Left kidney (tissue), 2 donors: ENCODE data around the gene HAUS5. TPM values are rescaled to one million over a fixed set of nuclear protein-coding genes. Genes with fewer than 3 reads are reported as not detected.
"Not testable (repeated sequence)": the region's sequence is repeated elsewhere in the genome, so short reads cannot be mapped to it uniquely, and the experiment has no call there.

Experiments used
- DNase-seq: peaks from one replicate; pipeline ENCODE4 v3.0.0-alpha.2; 2013
- polyA plus RNA-seq: library from polyadenylated mRNA; unstranded; fragments of 120-200 nt; gene quantifications from one replicate; pipeline ENCODE4 v1.2.1, GENCODE V29; 2013; ENCODE audit not compliant: insufficient read length

HAUS5 gene
- polyA plus RNA-seq, 1 donor = 30.1 TPM

DNA sequence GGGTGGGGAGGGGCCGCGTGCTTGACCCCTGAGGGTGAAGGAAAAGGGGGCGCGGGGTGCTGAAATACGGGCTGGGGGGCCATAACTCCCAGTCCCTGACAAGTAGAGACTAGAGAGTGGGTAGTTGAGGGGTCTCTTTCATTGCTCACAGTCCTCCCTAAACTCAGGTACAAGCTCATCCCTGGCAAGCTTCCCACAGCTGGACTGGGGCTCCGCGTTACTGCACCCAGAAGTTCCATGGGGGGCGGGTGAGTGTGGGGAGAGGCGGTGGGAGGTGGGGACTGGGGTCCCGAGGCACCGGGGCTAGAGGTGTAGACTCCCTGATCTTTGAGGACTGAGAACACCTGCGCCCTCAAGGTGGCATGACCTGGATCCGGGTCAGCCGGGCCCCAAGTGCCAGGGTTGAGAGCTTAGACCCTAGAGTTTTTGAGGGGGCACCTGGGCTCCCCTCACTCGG lies 30.3 kb downstream of the HAUS5 start:
- DNase-seq = no peak

DNA sequence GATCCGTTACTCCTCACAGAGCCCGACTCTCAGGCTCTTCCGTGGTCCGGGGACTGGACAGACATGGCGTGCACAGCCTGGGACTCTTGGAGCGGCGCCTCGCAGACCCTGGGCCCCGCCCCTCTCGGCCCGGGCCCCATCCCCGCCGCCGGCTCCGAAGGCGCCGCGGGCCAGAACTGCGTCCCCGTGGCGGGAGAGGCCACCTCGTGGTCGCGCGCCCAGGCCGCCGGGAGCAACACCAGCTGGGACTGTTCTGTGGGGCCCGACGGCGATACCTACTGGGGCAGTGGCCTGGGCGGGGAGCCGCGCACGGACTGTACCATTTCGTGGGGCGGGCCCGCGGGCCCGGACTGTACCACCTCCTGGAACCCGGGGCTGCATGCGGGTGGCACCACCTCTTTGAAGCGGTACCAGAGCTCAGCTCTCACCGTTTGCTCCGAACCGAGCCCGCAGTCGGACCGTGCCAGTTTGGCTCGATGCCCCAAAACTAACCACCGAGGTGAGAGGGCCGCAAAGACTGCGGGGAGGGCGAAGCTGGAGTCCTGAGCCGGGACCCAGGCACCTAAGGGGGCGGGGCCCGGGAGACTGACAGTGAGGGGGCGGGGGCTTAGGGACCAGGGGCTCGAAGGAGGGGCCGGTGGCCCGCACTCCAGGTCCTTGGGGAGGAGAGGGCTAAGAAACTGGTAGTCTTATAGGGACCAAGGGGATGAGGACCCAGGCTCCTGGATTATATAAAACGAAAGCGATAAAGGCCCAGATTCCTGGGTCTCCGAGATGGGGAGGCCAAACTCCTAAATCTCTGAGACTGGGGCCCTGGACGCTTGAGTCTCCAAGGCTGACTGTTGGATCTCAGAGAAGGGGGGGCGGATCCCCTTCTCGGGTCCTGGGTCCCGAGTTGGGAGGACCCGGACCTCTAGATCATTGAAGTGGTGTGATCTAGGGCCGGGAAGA lies 31.0 kb downstream of the HAUS5 start:
- peak; percentile 88 for DNase-seq

- peak; percentile 86 for DNase-seq
Measured at GRCh38 chr19:35644206-35644986, 31.9 kb downstream of the HAUS5 start.

DNA sequence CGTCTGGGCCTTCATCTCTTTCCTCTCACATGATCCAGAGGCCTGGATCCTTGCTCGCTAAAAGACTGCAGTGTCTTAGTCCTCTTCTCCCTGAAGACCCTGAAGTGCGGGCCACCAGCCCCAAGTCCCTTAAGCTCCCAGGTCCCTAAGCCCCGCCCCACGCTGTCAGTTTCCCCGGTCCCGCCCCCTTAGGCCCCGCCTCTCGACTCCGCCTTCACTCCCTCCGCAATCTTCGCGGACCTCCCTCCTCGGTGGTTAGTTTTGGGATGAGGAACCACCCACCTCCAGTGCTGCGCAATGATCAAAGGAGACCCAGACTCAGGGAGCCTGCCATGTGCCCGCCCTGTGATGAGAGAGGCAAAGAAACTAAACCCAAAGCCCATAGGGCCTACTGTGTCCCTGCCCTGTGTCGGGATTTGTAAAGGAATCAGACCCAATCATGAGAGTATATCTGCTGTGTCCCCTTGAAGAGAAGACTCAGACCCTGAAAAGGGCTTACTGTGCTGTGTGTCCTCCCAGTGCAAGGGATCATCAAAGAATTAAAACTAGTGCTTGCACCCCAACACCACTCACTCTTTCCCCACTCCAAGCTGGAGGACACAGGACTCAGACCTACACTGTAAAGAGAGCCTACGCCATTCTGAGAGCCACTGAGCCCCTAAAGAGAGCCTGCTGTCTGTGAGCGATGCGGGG lies 32.6 kb downstream of the HAUS5 start:
- DNase-seq = peak; percentile 57

GRCh38 chr19:35645680-35646511 lies 33.4 kb downstream of the HAUS5 start:
- DNase-seq = no peak

DNA sequence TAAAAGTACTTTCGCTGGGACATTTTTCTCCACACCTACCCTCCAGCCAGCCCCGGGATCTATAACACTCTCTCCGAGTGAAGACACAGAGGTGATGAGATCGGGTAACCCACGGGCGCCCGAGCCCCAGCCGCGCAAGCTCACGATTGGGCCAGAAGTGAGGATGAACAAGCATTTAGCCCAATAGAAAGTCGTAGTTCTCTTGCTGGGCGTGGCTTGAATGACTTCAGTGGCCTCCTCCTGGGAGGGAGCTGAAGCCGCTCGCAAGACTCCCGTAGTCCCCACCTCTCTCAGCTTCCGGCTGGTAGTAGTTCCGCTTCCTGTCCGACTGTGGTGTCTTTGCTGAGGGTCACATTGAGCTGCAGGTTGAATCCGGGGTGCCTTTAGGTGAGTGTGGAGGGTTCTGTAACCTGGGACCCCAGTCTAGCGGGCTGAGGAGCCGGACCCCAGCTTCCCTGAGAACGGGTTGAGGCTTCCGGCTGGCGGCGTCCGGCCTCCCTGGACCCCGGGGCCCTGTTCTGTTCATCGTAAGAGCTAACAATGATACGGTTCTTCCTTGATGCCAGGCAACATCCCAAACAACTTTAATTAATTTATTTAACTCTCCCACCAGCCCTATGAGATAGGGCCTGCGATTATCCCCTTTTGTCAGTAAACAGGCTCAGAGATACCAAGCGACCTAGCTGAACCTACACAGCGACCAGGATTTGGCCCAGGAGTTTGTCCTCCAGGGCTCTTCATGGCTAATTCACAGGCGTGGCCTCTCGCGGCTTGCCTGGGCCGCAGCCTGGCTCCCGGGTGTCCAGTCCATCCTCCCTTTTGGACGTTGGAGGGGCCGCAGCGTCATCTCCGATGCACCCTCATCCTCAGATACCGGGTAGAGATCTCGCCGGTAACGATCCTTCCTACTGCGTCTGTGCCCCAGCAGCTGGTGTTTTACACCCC lies 35.8 kb downstream of the HAUS5 start, which contains the start of gene COX6B1:
TSS of gene COX6B1 (plus strand) at position 307 of the 945 bp plus-strand sequence. CDS start 2,921 bp downstream, outside the sequence.
- peak; percentile 96 for DNase-seq

GRCh38 chr19:35650581-35650980 lies 38.0 kb downstream of the HAUS5 start:
- DNase-seq = no peak

GRCh38 chr19:35654828-35655227 lies 42.3 kb downstream of the HAUS5 start:
- DNase-seq = not testable (repeated sequence)

GRCh38 chr19:35655600-35655999 lies 43.1 kb downstream of the HAUS5 start:
- no peak for DNase-seq

DNA sequence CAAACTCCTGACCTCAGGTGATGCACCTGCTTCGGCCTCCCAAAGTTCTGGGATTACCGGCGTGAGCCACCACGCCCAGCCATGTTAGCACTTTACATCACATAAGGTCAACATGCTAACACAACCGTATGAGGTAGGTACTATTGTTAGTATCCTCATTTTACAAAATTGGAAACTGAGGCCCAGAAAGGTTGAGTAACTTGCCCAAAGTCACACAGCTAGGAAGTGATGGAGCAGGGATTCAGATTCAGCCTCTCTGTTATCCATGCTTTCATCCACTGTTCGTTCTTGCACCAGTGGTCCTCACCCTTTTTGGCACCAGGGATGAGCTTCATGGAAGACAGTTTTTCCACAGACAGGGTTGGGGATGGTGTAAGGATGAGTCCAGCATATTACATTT lies 44.2 kb downstream of the HAUS5 start:
- DNase-seq = no peak

- no peak for DNase-seq
Measured at GRCh38 chr19:35657904-35658700, 45.6 kb downstream of the HAUS5 start.

DNA sequence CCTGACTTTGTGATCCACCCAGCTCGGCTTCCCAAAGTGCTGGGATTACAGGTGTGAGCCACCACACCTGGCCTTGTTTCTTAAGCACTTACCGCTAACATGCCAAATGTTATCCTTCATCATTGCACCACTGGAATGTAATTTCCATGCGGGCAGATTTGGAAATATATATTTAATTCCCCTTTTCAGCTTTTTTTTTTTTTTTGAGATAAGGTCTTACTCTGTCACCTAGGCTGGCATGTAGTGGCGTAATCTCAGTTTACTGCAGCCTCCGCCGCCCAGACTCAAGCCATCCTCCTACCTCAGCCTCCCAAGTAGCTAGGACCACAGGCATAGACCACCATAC lies 49.4 kb downstream of the HAUS5 start:
- DNase-seq = no peak

GRCh38 chr19:35663981-35664380 lies 51.4 kb downstream of the HAUS5 start:
- no peak for DNase-seq

- DNase-seq = no peak
Measured at GRCh38 chr19:35665157-35665556, 52.6 kb downstream of the HAUS5 start.

DNA sequence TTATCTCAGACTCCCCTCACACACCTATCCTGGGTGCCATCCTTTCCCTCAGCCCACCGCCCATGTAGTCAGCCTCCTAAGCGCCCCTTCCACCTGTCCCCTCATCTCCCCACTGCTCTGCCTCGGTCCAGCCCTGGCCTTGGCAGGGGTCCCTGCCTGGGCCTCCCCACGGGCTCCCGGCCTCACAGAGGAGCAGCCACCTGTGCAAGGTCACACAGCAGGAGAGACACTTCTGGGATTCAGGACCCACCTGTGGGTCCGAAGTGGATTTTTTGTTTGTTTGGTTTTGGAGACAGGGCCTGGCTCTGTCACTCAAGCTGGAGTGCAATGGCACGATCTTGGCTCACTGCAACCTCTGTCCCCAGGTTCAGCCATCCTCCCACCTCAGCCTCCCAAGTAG lies 53.1 kb downstream of the HAUS5 start:
- DNase-seq = no peak

- no peak for DNase-seq
Measured at GRCh38 chr19:35666251-35666913, 53.8 kb downstream of the HAUS5 start, which contains the start of gene UPK1A. Gene UPK1A, plus strand, starts transcription at chr19:35666517. Its CDS starts 296 bp downstream, at chr19:35666813.

DNA sequence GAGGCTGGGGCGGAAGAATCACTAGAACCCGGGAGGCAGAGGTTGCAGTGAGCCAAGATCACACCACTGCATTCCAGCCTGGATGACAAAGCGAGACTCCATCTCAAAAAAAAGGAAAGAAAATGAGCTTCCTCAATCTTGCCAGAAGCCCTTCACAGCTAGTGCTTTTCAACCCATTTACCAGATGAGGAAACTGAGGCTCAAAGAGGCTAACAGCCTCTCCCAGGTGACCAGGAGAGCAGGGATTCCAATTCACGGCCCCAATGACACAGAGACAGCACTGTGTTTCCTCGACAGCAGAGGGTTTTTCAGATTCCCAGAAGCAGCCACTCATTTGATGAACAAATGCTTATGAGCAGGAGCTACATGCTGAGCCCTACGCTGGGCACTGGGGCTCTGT lies 57.0 kb downstream of the HAUS5 start:
- DNase-seq = no peak

DNA sequence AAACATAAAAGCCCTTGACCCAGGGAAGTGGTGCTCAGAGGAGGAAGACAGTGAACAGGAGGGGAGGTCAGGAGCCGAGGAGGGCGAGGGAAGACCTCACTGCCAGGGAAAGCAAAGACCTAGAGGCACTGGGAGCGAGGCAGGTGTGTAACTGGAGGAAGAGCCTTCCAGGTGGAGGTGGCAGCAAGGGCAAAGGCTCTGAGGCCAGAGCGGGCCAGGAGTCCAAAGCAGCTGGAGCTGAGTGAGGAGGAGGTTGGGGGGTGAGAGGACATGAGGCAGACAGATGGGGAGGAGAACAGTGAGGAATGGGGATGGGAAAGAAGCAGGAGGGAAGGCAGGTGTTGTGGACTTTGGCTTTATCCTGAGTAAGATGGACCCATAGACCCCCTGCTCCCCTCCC lies 57.4 kb downstream of the HAUS5 start:
- no peak for DNase-seq

DNA sequence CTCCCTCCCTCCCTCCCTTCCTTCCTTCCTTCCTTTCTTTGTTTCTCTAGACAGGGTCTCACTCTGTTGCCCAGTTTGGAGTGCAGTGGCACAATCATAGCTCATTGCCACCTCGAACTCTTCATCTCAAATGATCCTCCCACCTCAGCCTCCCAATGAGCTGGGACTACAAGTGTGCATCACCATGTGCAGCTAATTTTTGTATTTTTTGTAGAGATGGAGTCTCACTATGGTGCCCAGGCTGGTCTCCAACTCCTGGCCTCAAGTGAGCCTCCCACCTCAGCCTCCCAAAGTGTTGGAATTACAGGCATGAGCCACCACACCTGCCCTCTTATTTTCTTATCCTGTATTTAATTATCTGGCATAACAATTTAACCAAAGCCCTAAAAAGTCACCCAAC lies 58.2 kb downstream of the HAUS5 start:
- no peak for DNase-seq
